Keratinocyte (primary cell): ENCODE results near the gene FBXO47. TPM values are rescaled to one million over a fixed set of nuclear protein-coding genes. Genes with fewer than 3 reads are reported as not detected.

Source experiments
- DNase-seq: peaks from one replicate; pipeline ENCODE4 v3.0.0-alpha.2; 2011; ENCODE audit warnings: low read depth, missing footprints, low spot score
- FAIRE-seq: peaks from 2 replicates; lab custom pipeline; 2011; peaks lifted over from hg19 to GRCh38; lab: Jason Lieb, UNC
- H2AFZ ChIP-seq: 2 replicates; pipeline ENCODE4 v1.6.0; 2012; ENCODE audit warnings: low read length, control low read depth, inconsistent platforms; ENCODE audit not compliant: control insufficient read depth
- H3K27ac ChIP-seq: 2 replicates; pipeline ENCODE4 v1.5.1; 2011; ENCODE audit warnings: low read length; ENCODE audit not compliant: control insufficient read depth, insufficient read depth
- H3K27me3 ChIP-seq: 3 replicates; pipeline ENCODE4 v1.6.0; 2011; ENCODE audit warnings: low read length; ENCODE audit not compliant: control insufficient read depth, insufficient read depth; ENCODE audit errors: extremely low read depth
- H3K36me3 ChIP-seq, 2 experiments: 2 replicates in 1 of 2; 3 replicates in 1 of 2; pipeline ENCODE4 v1.5.1; 2011; ENCODE audit warnings: low read length in 2 of 2, mild to moderate bottlenecking in 1 of 2; ENCODE audit not compliant: control insufficient read depth in 2 of 2, insufficient read depth in 2 of 2; ENCODE audit errors: extremely low read depth in 1 of 2
- H3K4me1 ChIP-seq: 3 replicates; pipeline ENCODE4 v1.5.1; 2011; ENCODE audit warnings: low read length; ENCODE audit not compliant: control insufficient read depth, insufficient read depth; ENCODE audit errors: extremely low read depth
- H3K4me2 ChIP-seq: 3 replicates; pipeline ENCODE4 v1.6.0; 2011; ENCODE audit warnings: low read depth, low read length; ENCODE audit not compliant: control insufficient read depth, insufficient read depth; ENCODE audit errors: extremely low read depth
- H3K4me3 ChIP-seq, 3 experiments: fragments of 200-600 bp in 1 of 3; sonication (generic) in 1 of 3; 2 replicates in 2 of 3; 3 replicates in 1 of 3; pipeline ENCODE4 v1.5.1; 2011 to 2016; ENCODE audit warnings: low read length in 3 of 3, mild to moderate bottlenecking in 3 of 3, control low read depth in 2 of 3, inconsistent platforms in 1 of 3, low read depth in 1 of 3, mixed read lengths in 1 of 3, mixed run types in 1 of 3, moderate library complexity in 1 of 3; ENCODE audit not compliant: control insufficient read depth in 2 of 3, insufficient read depth in 2 of 3; ENCODE audit errors: extremely low read depth in 1 of 3
- H3K79me2 ChIP-seq: 2 replicates; pipeline ENCODE4 v1.6.0; 2012; ENCODE audit warnings: low read length; ENCODE audit not compliant: control insufficient read depth, insufficient read depth
- H3K9ac ChIP-seq: 3 replicates; pipeline ENCODE4 v1.6.0; 2011; ENCODE audit warnings: low read length; ENCODE audit not compliant: control insufficient read depth, insufficient read depth; ENCODE audit errors: extremely low read depth
- H3K9me1 ChIP-seq: 3 replicates; pipeline ENCODE4 v1.6.0; 2011; ENCODE audit warnings: low read length; ENCODE audit not compliant: control insufficient read depth, insufficient read depth; ENCODE audit errors: extremely low read depth
- H3K9me3 ChIP-seq: 2 replicates; pipeline ENCODE4 v1.5.1; 2012; ENCODE audit warnings: low read depth, low read length; ENCODE audit not compliant: control insufficient read depth
- H4K20me1 ChIP-seq: 3 replicates; pipeline ENCODE4 v1.6.0; 2011; ENCODE audit warnings: low read length; ENCODE audit not compliant: control insufficient read depth, insufficient read depth; ENCODE audit errors: extremely low read depth
- EZH2 ChIP-seq: IDR thresholded peaks from one replicate; pipeline ENCODE4 v1.6.1; 2012; ENCODE audit warnings: inconsistent platforms, mild to moderate bottlenecking, low read length, moderate library complexity
- dilution Hi-C: fragments of 300-500 bp; cut with MboI; formaldehyde crosslinking; loops from one replicate; pipeline ENCODE4 v1.7.0; 2020; ENCODE audit warnings: low sequenced_read_pairs; ENCODE audit not compliant: extremely low pct_ligation_motif_present
- polyA plus RNA-seq, 5 experiments: library from polyadenylated mRNA; depleted of rRNA in 3 of 5; stranded (reverse) in 3 of 5; stranded (forward) in 1 of 5; unstranded in 1 of 5; fragments of >200 nt; gene quantifications; 1 replicate in 1 of 5; 2 replicates in 3 of 5; 3 replicates in 1 of 5; pipeline versions ENCODE4 v1.2.1 to v1.2.3, GENCODE V29; 2011 to 2012; ENCODE audit warnings: missing spikeins in 2 of 5, low read depth in 1 of 5, low replicate concordance in 1 of 5
- TF ChIP-seq, protein P1 (sequence below), 3 experiments: IDR thresholded peaks in 1 of 3; conservative IDR thresholded peaks in 1 of 3; optimal IDR thresholded peaks in 1 of 3; 2 replicates in 2 of 3; 3 replicates in 1 of 3; pipeline versions ENCODE3 to v1.5.1; 2011; ENCODE audit warnings: low read length in 3 of 3, mild to moderate bottlenecking in 3 of 3, moderate library complexity in 2 of 3, control low read depth in 1 of 3, inconsistent platforms in 1 of 3; ENCODE audit not compliant: insufficient read depth in 2 of 3; ENCODE audit errors: extremely low read depth in 1 of 3

The FBXO47 gene
- polyA plus RNA-seq, 1 donor (not counting 4 experiments of a cell fraction or from before 2014, with no cell fraction given), result not detected

- DNase-seq, result no peak
Measured at GRCh38 chr17:38970128-38970527, 2.9 kb upstream of the FBXO47 start.

GRCh38 chr17:38969281-38969680 lies 2.1 kb upstream of the FBXO47 start:
- DNase-seq (no peak), FAIRE-seq (no peak)
- no peaks in the 10 kb centered on the region for H3K9me1 ChIP-seq
- no peak overlapping the region for H3K4me3 ChIP-seq
- no peaks in the 10 kb centered on the region for H4K20me1 ChIP-seq
- no peaks in the 10 kb centered on the region for H3K79me2 ChIP-seq
- dilution Hi-C loops, result no loop called here
- H3K4me1 ChIP-seq, result no peaks in the 10 kb centered on the region
- H3K36me3 ChIP-seq, result no peaks in the 10 kb centered on the region
- TF ChIP-seq EZH2, result no peak
- TF ChIP-seq, protein P1, sequence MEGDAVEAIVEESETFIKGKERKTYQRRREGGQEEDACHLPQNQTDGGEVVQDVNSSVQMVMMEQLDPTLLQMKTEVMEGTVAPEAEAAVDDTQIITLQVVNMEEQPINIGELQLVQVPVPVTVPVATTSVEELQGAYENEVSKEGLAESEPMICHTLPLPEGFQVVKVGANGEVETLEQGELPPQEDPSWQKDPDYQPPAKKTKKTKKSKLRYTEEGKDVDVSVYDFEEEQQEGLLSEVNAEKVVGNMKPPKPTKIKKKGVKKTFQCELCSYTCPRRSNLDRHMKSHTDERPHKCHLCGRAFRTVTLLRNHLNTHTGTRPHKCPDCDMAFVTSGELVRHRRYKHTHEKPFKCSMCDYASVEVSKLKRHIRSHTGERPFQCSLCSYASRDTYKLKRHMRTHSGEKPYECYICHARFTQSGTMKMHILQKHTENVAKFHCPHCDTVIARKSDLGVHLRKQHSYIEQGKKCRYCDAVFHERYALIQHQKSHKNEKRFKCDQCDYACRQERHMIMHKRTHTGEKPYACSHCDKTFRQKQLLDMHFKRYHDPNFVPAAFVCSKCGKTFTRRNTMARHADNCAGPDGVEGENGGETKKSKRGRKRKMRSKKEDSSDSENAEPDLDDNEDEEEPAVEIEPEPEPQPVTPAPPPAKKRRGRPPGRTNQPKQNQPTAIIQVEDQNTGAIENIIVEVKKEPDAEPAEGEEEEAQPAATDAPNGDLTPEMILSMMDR (optimal IDR thresholded peaks at IDR 0.05 in 1 of 3, IDR thresholded peaks at IDR 0.05 in 1 of 3, conservative IDR thresholded peaks at IDR 0.05 in 1 of 3; ENCODE audit: extremely low read depth in 1 of 3, insufficient read depth in 2 of 3, low read length in 3 of 3), result no peak
- H3K4me2 ChIP-seq, result no peak overlapping the region
- H2AFZ ChIP-seq, result no peak overlapping the region
- H3K9me3 ChIP-seq, result no peaks in the 10 kb centered on the region
- H3K27ac ChIP-seq, result no peak overlapping the region
- no peak overlapping the region for H3K9ac ChIP-seq
- no peaks in the 10 kb centered on the region for H3K27me3 ChIP-seq

More at GRCh38 chr17:38970128-38970527, 2.9 kb upstream of the FBXO47 start:
- no peak overlapping the region for H3K27ac ChIP-seq
- no peak overlapping the region for H3K4me2 ChIP-seq
- H3K27me3 ChIP-seq, result no peaks in the 10 kb centered on the region
- no peaks in the 10 kb centered on the region for H3K9me1 ChIP-seq
- H3K9ac ChIP-seq, result no peak overlapping the region
- H2AFZ ChIP-seq, result no peak overlapping the region
- TF ChIP-seq, protein P1 (optimal IDR thresholded peaks at IDR 0.05 in 1 of 3, IDR thresholded peaks at IDR 0.05 in 1 of 3, conservative IDR thresholded peaks at IDR 0.05 in 1 of 3; ENCODE audit: extremely low read depth in 1 of 3, insufficient read depth in 2 of 3, low read length in 3 of 3), result peak in 1 of 3 experiments; percentile 21
- no peak for TF ChIP-seq EZH2
- no peaks in the 10 kb centered on the region for H3K79me2 ChIP-seq
- no peaks in the 10 kb centered on the region for H3K4me1 ChIP-seq
- no peaks in the 10 kb centered on the region for H3K36me3 ChIP-seq
- H3K4me3 ChIP-seq, result no peak overlapping the region
- no peak for FAIRE-seq
- no peaks in the 10 kb centered on the region for H3K9me3 ChIP-seq
- H4K20me1 ChIP-seq, result no peaks in the 10 kb centered on the region
- dilution Hi-C loops, result no loop called here
